ENCODE results near the gene RBM23.
"Not testable (repeated sequence)": the region's sequence is repeated elsewhere in the genome, so short reads cannot be mapped to it uniquely, and the experiment has no call there.

The RBM23 gene

DNA sequence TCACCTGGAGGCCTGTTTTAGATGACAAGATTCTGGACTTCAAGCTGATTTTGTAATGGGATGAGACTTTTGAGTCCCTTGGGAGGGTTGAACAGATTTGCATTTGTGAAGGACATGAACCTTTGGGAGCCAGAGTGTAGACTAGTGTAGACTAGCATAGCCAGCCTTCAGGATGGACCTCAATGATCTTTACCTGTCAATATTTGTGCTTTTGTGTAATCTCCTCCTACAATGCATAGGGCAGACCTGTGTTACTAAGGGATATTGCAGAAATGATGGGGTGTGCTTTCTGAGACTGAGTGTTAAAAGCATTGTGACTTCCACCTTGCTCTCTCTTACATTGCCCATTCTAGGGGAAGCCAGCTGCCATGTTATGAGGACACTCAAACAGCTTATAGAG, 57.3 kb downstream of the RBM23 start:
- no peak for DNase-seq

DNA sequence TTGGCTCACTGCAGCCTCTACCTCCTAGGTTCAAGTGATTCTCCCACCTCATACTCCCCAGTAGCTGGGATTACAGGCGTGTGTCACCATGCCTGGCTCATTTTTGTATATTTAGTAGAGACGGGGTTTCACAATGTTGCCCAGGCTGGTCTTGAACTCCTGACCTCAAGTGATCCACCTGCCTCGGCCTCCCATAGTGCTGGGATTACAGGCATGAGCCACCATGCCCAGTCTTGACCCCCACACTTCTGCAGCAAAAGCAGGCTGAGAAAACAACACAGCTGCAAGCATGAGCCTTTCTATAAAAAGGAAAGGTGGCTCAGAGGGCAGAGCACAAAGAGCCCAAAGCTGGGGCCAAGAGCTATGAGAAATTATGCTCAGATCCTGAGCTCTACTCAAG, 58.6 kb downstream of the RBM23 start:
- DNase-seq = not testable (repeated sequence)

DNA sequence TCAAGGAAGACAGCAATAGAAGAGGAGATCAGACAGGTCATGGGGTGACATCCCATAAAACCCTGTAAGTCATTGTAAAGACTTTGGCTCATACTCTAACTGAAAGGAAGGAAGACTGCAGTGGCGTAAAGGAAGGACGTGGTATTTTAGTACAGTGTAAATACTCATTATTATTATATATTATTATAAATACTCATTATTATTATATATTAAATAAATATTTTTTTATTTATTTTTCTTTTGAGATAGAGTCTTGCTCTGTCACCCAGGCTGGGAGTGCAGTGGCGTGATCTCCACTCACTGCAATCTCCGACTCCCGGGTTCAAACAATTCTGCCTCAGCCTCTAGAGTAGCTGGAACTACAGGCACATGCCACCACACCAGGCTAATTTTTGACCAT, 62.5 kb downstream of the RBM23 start:
- no peak for DNase-seq

DNA sequence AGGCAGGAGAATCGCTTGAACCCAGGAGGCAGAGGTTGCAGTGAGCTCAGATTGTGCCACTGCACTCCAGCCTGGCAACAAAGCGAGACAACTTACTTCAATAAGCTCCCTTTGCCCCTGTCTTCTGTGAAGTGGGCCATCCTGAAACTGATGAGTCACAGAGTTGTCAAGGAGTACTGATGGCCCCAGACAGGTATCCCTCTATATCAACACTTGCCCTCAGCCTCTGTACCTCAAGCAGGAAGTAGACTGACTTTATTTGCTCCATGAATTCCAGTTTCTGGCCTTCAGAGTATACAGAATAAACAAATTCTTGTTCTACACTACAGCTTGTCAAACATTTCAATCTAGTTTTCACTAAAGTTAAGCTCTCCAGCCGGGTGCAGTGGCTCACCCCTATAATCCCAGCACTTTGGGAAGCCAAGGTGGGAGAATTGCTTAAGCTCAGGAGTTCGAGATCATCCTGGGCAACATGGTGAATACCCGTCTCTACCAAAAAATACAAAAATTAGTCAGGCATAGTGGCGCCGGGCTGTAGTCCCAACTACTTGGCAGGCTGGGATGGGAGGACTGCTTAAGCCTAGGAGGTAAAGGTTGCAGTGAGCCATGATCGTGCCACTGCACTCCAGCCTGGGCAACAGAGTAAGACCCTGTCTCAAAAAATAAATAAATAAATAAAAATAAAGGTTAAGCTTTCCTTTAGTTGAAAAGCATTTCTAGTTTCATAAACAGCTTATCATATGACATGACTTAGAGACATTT, 63.8 kb downstream of the RBM23 start:
- no peak for DNase-seq

- DNase-seq = not testable (repeated sequence)
Measured at GRCh38 chr14:22854296-22854695, 64.7 kb downstream of the RBM23 start.

DNA sequence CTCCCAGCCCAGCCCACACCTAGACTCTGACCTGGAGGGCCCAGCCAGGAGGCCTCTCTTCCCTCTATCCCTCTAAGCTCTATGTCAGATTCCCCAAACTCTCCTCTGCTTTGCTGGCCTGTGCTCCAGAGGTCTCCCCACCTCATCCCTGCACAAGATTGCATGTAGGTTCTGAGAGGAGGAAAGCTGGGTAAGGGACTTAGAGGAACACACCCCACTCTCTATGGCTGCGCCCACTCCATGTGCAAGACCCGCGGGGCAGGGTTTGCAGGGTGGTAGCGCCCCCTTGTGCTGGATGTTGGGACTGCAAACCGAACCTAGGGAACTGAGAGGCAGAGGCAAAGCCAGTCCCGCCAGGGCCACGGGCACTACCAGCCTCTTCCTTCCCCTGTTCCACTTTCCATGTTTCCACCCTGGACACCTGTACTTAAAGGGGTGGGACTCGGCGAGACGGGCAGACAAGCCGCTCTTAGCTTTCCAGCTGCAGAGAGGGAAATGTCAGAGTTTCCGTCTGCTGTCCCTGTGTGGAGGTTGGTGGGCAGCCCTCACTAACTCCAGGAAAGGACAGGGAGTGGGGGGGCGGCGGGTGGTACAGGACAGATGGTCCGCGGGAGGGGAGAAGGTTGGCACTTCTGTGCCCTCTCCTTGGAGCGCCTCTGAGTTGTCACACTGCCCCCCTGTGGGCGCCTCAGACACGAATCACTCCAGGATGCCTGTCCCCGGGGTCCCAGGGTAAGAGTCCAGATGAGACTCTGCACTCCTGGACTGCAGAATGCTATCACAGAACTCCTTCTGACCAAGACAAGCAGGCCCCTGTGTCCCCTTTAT, 65.8 kb downstream of the RBM23 start:
- peak; percentile 92 for DNase-seq

GRCh38 chr14:22852599-22852939, 66.4 kb downstream of the RBM23 start:
- DNase-seq = no peak

- DNase-seq = not testable (repeated sequence)
Measured at GRCh38 chr14:22852178-22852577, 66.8 kb downstream of the RBM23 start.

DNA sequence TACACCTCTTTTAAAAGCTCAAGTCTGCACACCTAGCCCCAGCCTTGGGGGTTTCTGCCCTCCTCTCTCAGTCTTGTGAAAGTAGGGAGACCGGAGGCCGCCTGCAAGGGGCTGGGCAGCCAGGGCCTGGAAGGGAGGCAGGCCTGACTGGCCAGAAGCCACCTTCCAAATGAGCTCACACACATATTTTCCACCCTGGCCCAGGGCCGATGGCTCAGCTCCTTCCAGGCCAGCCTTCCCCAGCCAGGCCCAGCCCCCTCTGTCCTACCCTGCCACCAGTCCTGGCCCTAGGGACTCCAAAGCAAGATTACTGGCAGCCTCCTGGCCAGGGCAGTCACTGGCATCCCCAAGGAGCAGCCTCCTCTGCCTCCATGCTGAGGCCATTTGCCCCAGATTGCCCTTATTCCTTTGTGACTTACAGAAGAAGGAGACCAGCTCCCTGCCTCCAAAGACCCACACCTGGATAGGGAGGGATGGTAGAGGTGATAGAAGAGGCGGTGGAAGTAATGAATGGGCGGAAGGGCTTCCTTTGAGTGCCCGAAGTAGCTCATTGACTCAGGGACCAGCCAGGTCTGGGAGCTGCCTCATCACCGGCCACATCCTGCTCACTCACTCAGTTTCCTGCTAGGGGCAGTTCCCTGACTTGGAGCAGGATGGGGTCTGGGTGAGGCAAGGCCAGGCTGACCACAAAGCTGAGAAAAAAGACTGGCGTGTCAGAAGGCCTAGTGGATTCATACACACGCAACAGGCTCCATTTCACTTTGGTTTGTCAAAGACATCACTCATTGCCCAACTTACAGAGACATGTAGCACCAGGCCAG, 67.8 kb downstream of the RBM23 start:
- DNase-seq = no peak

GRCh38 chr14:22849212-22849819, 69.6 kb downstream of the RBM23 start:
- no peak for DNase-seq

DNA sequence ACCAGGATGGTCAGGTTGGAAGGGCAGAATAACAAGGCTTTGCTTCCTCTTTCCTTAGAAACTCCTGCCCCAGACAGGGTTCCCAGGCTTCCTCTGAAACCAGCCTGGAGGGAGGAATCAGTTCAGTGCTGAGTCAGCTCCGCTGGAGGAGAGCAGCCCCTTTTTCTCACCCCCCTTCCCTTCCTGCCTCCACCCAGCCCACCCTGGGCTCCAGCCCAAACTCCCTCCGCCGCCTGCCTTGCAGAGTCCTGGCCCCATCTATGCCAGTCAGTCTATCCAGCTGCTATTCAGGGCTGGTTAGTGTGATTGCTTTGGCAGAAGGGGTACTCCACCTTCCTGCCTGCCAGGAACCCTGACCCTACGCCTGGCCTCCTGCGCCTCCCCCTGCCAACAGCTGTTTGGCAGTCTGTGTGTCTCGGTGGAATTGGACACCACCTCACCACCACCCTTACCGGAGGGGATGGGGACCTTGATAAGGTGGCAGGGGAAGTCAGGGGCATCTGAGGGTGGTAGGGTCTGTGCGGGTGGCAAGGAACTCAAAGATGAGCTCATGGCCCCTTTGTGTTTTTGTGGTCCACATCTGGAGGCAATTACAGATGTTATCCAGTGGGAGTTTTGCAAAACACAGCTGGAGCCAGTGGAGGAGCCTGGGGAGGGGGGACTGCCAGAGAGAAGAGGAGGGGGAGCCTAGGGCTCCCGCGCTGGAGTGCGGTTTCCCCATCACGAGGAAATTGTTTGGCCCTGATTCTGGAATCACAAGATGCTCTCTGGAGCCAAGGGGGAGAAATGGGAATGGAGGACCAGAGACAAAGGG, 70.4 kb downstream of the RBM23 start:
- DNase-seq = no peak

DNA sequence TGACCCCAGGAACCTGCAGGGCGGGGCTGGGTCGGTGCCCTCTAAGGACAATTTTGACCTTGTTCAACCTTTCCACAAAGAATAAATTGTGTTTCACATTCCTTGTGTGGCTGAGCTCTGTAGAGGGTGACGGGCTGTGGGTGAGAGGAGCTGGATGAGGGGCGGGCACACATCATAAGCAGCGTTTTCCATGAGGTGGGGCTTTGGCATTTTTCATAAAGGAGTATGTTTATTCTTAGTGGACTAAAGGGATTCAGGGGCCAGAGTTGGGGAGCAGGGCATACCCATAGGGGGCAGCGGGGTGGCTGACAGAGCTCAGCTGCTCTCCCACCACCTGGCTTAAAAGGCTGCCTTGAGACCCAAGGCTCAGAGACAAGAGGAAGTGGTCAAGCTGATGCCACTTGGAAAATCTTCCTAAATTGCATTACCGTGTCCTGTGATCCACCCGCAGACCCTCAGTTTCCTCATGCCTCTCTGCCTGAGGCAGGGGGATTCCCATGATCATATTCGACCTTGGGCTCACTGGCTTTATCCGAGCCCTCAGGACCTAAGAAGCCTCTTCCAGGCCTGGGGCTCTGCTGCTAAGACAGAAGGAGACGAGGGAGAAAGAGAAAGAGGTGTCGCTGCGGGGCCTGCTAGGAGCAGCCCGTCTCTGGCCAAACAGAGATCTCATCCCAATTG, 71.1 kb downstream of the RBM23 start:
- no peak for DNase-seq

DNA sequence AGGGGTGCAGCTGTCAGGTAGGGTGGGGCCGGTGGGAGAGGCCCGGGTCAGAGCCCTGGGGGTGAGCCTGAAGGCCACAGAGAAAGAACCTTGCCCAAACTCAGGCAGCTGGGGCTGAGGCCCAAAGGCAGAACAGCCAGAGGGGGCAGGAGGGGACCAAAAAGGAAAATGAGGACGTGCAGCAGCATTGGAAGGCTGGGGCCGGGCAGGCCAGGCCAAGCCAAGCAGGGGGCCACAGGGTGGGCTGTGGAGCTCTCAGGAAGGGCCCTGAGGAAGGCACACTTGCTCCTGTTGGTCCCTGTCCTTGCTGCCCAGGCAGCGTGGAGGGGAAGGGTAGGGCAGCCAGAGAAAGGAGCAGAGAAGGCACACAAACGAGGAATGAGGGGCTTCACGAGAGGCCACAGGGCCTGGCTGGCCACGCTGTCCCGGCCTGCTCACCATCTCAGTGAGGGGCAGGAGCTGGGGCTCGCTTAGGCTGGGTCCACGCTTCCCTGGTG, 72.1 kb downstream of the RBM23 start:
- DNase-seq = no peak

GRCh38 chr14:22845821-22846625, 72.9 kb downstream of the RBM23 start:
- DNase-seq = no peak

DNA sequence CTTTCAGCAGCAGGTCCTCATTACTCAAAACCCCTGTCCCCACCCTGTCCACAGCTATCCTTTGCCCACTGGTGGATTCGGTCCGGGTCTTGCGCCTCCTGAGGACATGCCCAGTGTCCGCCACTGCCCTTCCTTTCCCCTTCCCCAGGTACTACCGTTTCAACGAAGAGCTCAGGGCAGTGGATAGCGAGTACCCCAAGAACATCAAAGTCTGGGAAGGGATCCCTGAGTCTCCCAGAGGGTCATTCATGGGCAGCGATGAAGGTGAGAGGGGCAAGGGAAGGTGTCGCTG, 73.9 kb downstream of the RBM23 start:
- no peak for DNase-seq

GRCh38 chr14:22844221-22845102, 74.5 kb downstream of the RBM23 start:
- no peak for DNase-seq

Data from activated CD4-positive, alpha-beta T cell treated with anti-CD3 and anti-CD28 coated beads, Interleukin-2, amount 50 U/mL, for 1 hour (primary cell).